ENCODE results near the gene BNIP5. TPM values are rescaled to one million over a fixed set of nuclear protein-coding genes. Genes with fewer than 3 reads are reported as not detected.

The BNIP5 gene
- total RNA-seq, 2 donors from 2014 or later: not detected

- Mint-ChIP-seq H3K27ac (no peak overlapping the region), H3K9me3 (peaks cover 1% of the 10 kb centered on the region), H3K4me1 (no peaks in the 10 kb centered on the region), H3K4me3 (no peak overlapping the region), H3K27me3 (ENCODE audit: insufficient read depth) (no peaks in the 10 kb centered on the region), H3K36me3 (ENCODE audit: low read depth) (no peaks in the 10 kb centered on the region)
- DNase-seq: no peak
- no peaks in the 10 kb centered on the region for H3K36me3 ChIP-seq (ENCODE audit: control insufficient read depth, insufficient read depth, low read length)
- no peaks in the 10 kb centered on the region for H3K4me1 ChIP-seq (ENCODE audit: control insufficient read depth, insufficient read depth, low read length)
- peaks cover 4% of the 10 kb centered on the region for H3K9me3 ChIP-seq (ENCODE audit: control insufficient read depth, low read length)
- H3K27me3 ChIP-seq (ENCODE audit: control insufficient read depth, insufficient read depth, low read length, poor library complexity, severe bottlenecking): no peaks in the 10 kb centered on the region
- no peak for TF ChIP-seq CTCF (conservative IDR thresholded peaks at IDR 0.05)
- H3K27ac ChIP-seq (ENCODE audit: low read depth, low read length): no peak overlapping the region
- no peak overlapping the region for H3K4me3 ChIP-seq (ENCODE audit: low read length)
- WGBS, 2 experiments (ENCODE audit: insufficient coverage in 1 of 2, insufficient read length in 1 of 2): 86 to 92% methylated on average over 1 to 3 of the region's 3 CpGs
- no peak overlapping the region for H3K9ac ChIP-seq (ENCODE audit: extremely low read depth, low read length, poor library complexity, severe bottlenecking)
Measured at GRCh38 chr6:36357872-36358225, 21.2 kb upstream of the BNIP5 start.

- peaks cover 5% of the 10 kb centered on the region for H3K9me3 ChIP-seq (ENCODE audit: control insufficient read depth, low read length)
- no peak overlapping the region for H3K27ac ChIP-seq (ENCODE audit: low read depth, low read length)
- no peaks in the 10 kb centered on the region for H3K36me3 ChIP-seq (ENCODE audit: control insufficient read depth, insufficient read depth, low read length)
- Mint-ChIP-seq H3K4me3 (no peak overlapping the region), H3K9me3 (peaks cover 4% of the 10 kb centered on the region), H3K4me1 (peaks cover 2% of the 10 kb centered on the region), H3K27me3 (ENCODE audit: insufficient read depth) (no peaks in the 10 kb centered on the region), H3K36me3 (ENCODE audit: low read depth) (no peaks in the 10 kb centered on the region), H3K27ac (no peak overlapping the region)
- H3K4me3 ChIP-seq (ENCODE audit: low read length): no peak overlapping the region
- H3K27me3 ChIP-seq (ENCODE audit: control insufficient read depth, insufficient read depth, low read length, poor library complexity, severe bottlenecking): no peaks in the 10 kb centered on the region
- H3K4me1 ChIP-seq (ENCODE audit: control insufficient read depth, insufficient read depth, low read length): no peaks in the 10 kb centered on the region
- no peak for TF ChIP-seq CTCF (conservative IDR thresholded peaks at IDR 0.05)
- 91 to 92% methylated on average over 2 to 4 of the region's 4 CpGs for WGBS, 2 experiments (ENCODE audit: insufficient coverage in 1 of 2, insufficient read length in 1 of 2)
- DNase-seq: peak; percentile 12
- no peak overlapping the region for H3K9ac ChIP-seq (ENCODE audit: extremely low read depth, low read length, poor library complexity, severe bottlenecking)
Measured at GRCh38 chr6:36355819-36356218, 19.1 kb upstream of the BNIP5 start.

- H3K36me3 Mint-ChIP-seq (ENCODE audit: low read depth): no peaks in the 10 kb centered on the region
- H3K4me3 ChIP-seq (ENCODE audit: low read length): no peak overlapping the region
- H3K27ac Mint-ChIP-seq: no peak overlapping the region
- no peak overlapping the region for H3K4me3 Mint-ChIP-seq
- H3K4me1 ChIP-seq (ENCODE audit: control insufficient read depth, insufficient read depth, low read length): no peaks in the 10 kb centered on the region
- TF ChIP-seq CTCF (conservative IDR thresholded peaks at IDR 0.05): no peak
- no peaks in the 10 kb centered on the region for H3K36me3 ChIP-seq (ENCODE audit: control insufficient read depth, insufficient read depth, low read length)
- no peaks in the 10 kb centered on the region for H3K27me3 Mint-ChIP-seq (ENCODE audit: insufficient read depth)
- no peak overlapping the region for H3K9ac ChIP-seq (ENCODE audit: extremely low read depth, low read length, poor library complexity, severe bottlenecking)
- 94 to 97% methylated on average over 3 to 4 of the region's 4 CpGs for WGBS, 2 experiments (ENCODE audit: insufficient coverage in 1 of 2, insufficient read length in 1 of 2)
- H3K27ac ChIP-seq (ENCODE audit: low read depth, low read length): no peak overlapping the region
- H3K9me3 Mint-ChIP-seq: peaks cover 4% of the 10 kb centered on the region
- peak; percentile 3 for DNase-seq
- peaks cover 9% of the 10 kb centered on the region for H3K4me1 Mint-ChIP-seq
- H3K9me3 ChIP-seq (ENCODE audit: control insufficient read depth, low read length): peaks cover 5% of the 10 kb centered on the region
- H3K27me3 ChIP-seq (ENCODE audit: control insufficient read depth, insufficient read depth, low read length, poor library complexity, severe bottlenecking): no peaks in the 10 kb centered on the region
Measured at GRCh38 chr6:36353411-36353915, 16.8 kb upstream of the BNIP5 start.

All from endodermal cell (in vitro differentiated cells).